Smooth muscle cell (in vitro differentiated cells): Measurements from ENCODE around the gene ABT1. TPM values are rescaled to one million over a fixed set of nuclear protein-coding genes. Genes with fewer than 3 reads are reported as not detected.
A peak's percentile ranks its signal among the peaks of the same experiment; 100 is the strongest.

Experiments
- DNase-seq: peaks from one replicate; lab custom pipeline; 2025; ENCODE audit not compliant: unreplicated experiment; lab: John Stamatoyannopoulos, UW
- H2AFZ ChIP-seq: fragments of 200-600 bp; sonication (generic); 2 replicates; pipeline ENCODE4 v1.6.0; 2016; ENCODE audit warnings: antibody characterized with exemption, low read depth, mild to moderate bottlenecking
- H3F3A ChIP-seq: fragments of 200-600 bp; sonication (generic); 2 replicates; pipeline ENCODE4 v1.6.0; 2017; ENCODE audit warnings: antibody characterized with exemption, low read depth
- H3K27ac ChIP-seq: fragments of 200-600 bp; sonication (generic); 2 replicates; pipeline ENCODE4 v1.5.1; 2016; ENCODE audit warnings: low read depth, mild to moderate bottlenecking
- H3K27me3 ChIP-seq: fragments of 200-600 bp; sonication (generic); 2 replicates; pipeline ENCODE4 v1.6.1; 2016; ENCODE audit warnings: low read depth, mild to moderate bottlenecking
- H3K36me3 ChIP-seq: fragments of 200-600 bp; sonication (generic); 2 replicates; pipeline ENCODE4 v1.5.1; 2016; ENCODE audit warnings: low read depth
- H3K4me1 ChIP-seq: fragments of 200-600 bp; sonication (generic); 2 replicates; pipeline ENCODE4 v1.5.1; 2016; ENCODE audit warnings: low read depth
- H3K4me2 ChIP-seq: fragments of 200-600 bp; sonication (generic); 2 replicates; pipeline ENCODE4 v1.6.0; 2016; ENCODE audit warnings: mild to moderate bottlenecking
- H3K4me3 ChIP-seq: fragments of 200-600 bp; sonication (generic); 2 replicates; pipeline ENCODE4 v1.5.1; 2016; ENCODE audit warnings: mild to moderate bottlenecking
- H3K79me2 ChIP-seq: fragments of 200-600 bp; sonication (generic); 2 replicates; pipeline ENCODE4 v1.6.0; 2016; ENCODE audit warnings: low read depth, mild to moderate bottlenecking
- H3K9ac ChIP-seq: fragments of 200-600 bp; sonication (generic); 2 replicates; pipeline ENCODE4 v1.6.0; 2016; ENCODE audit warnings: low read depth
- H3K9me3 ChIP-seq: fragments of 200-600 bp; sonication (generic); replicated peaks from 2 replicates; pipeline ENCODE4 v1.5.1; 2016; ENCODE audit warnings: low read depth
- H4K20me1 ChIP-seq: fragments of 200-600 bp; sonication (generic); 2 replicates; pipeline ENCODE4 v1.6.0; 2016; ENCODE audit warnings: low read depth
- CTCF ChIP-seq: fragments of 200-600 bp; sonication (generic); IDR thresholded peaks from 2 replicates; pipeline ENCODE4 v1.5.1; 2017; ENCODE audit warnings: borderline replicate concordance, mild to moderate bottlenecking, antibody characterized with exemption; ENCODE audit not compliant: insufficient read depth, poor library complexity, severe bottlenecking
- WGBS: methylation state at CpG from one replicate; pipeline ENCODE4 v1.1.7; 2016; ENCODE audit warnings: low lambda C conversion rate; 5-methylcytosine and 5-hydroxymethylcytosine counted together
- polyA plus RNA-seq: library from polyadenylated mRNA; unstranded; fragments of >200 nt; fragmentation: Nextera tagmentation; extraction: Ambion mirVana; gene quantifications from 2 replicates; pipeline ENCODE4 v1.2.1, GENCODE V29; 2016
- total RNA-seq: library from RNA; depleted of rRNA; stranded (reverse); fragments of >200 nt; gene quantifications from 2 replicates; pipeline ENCODE4 v1.2.3, GENCODE V29; 2014

Gene ABT1
- total and polyA plus RNA-seq, 2 experiments from 2014 or later: 22.8 to 34.9 TPM

DNA sequence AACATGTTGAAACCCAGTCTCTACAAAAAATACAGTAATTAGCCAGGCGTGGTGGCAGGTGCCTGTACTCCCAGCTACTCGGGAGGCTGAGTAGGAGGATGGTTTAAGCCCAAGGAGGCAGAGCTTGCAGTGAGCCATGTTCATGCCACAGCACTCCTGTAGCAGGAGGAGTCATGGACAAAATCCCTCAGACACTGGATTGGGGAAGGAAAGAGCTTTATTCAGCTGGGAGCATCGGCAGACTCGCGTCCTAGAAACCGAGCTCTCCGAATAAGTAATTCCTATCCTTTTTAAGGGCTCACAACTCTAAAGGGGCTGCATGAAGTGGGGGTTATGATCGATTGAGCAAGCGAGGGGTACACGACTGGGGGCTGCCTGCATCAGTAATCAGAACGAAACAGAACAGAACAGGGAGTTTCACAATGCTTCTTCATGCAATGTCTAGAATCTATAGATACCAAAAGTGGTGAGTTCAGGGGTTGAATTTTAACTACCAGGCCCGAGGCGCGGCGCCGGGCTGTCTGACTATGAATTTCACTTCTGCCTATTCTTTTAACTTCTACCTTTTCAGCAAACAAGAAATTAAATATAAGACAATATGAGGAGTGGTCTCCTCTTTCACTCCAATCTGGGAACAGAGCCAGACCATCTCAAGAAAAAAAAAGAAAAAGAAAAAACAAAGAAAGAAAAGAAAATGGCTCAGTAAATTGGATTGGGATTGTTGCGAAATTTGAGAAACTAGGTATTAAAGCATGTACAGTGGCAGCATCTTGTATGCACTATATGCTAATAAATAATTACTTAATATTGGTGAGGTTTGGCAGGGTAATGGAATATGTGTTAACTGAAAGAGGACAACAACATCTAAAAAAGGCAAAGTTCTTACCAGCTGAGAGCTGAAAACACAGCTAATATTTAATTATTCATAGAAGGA lies 35.0 kb upstream of the ABT1 start:
- Histone ChIP-seq H3K79me2 (no peaks in the 10 kb centered on the region), H4K20me1 (no peaks in the 10 kb centered on the region), H3K27ac (no peak overlapping the region), H3K36me3 (no peaks in the 10 kb centered on the region), H3K4me1 (no peaks in the 10 kb centered on the region), H3K9ac (no peak overlapping the region), H2AFZ (no peak overlapping the region), H3K9me3 (no peaks in the 10 kb centered on the region), H3K27me3 (no peaks in the 10 kb centered on the region), H3K4me2 (no peak overlapping the region), H3K4me3 (no peak overlapping the region), H3F3A (peaks cover 8% of the 10 kb centered on the region)
- 87% methylated on average over 17 of the region's 17 CpGs for WGBS
- DNase-seq: no peak
- TF ChIP-seq CTCF: no peak

DNA sequence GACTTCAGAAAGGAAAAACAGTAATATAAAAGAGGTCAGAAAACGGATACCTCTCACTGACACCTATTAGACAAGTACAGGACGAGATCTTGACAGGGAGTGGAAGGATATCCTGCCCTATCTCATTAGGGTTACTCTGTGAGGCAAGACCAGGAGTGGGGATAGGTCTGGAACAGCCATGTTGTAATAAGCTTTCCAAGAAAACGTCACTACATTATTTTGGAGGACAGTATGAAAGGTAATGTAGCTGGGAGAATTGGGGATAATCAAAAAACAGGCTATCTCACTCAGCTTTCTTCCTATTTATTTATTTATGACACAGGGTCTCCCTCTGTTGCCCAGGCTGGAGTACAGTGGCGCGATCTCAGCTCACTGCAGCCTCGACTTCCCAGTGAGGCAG lies 33.3 kb upstream of the ABT1 start:
- no peak for TF ChIP-seq CTCF

DNA sequence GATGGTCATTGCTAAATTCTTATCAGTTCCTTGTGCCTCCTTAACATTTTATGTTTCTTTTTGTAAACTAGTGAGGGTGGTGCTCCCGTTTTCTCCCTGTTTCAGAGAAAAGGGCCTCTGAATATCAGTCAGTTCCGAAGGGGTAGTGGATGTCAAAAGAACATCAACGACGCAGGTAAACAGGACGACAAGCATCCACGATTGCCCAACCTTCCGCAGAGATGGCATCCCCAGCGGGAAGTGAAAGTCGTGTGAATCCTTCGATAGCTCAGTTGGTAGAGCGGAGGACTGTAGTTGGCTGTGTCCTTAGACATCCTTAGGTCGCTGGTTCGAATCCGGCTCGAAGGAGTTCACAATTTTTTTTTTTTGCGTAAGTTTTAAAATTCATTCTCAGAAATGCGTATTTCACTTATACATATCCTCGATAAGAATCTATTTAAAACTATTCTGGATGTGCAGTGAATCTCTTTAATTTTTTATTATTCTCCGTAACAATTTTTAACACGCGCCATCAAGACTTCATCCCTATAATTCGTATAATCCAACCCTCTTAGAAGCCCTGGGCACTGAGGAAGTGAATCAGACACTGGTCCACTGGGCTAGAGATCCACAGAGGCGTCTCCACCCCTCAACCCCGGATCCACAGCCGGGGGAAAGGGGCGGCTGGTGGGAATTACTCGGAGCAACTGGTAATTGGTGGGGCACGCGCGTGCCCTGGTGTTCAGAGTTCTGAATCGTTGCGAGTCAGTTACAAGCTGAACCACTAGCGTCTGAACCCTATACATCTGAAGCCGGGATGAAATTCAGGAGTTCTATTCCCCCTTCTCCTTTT lies 27.9 kb upstream of the ABT1 start:
- Histone ChIP-seq H3K79me2 (no peaks in the 10 kb centered on the region), H3K36me3 (no peaks in the 10 kb centered on the region), H4K20me1 (no peaks in the 10 kb centered on the region), H3K9me3 (no peaks in the 10 kb centered on the region), H3K27ac (no peak overlapping the region), H3K9ac (peak overlapping the region; percentile 11), H3K27me3 (no peaks in the 10 kb centered on the region), H3K4me2 (peak overlapping the region; percentile 94), H3F3A (peaks cover 6% of the 10 kb centered on the region), H3K4me3 (peak overlapping the region; percentile 98), H3K4me1 (no peaks in the 10 kb centered on the region), H2AFZ (peak overlapping the region; percentile 99)
- TF ChIP-seq CTCF: peak; percentile 22
- DNase-seq: peak; percentile 75
- 1% methylated on average over 34 of the region's 34 CpGs for WGBS

More for the DNA sequence above, 33.3 kb upstream of the ABT1 start:
- Histone ChIP-seq H3F3A (no peaks in the 10 kb centered on the region), H3K9ac (no peak overlapping the region), H3K4me2 (no peak overlapping the region), H3K9me3 (no peaks in the 10 kb centered on the region), H2AFZ (no peak overlapping the region), H3K27ac (no peak overlapping the region), H4K20me1 (no peaks in the 10 kb centered on the region), H3K79me2 (no peaks in the 10 kb centered on the region), H3K27me3 (no peaks in the 10 kb centered on the region), H3K4me1 (no peaks in the 10 kb centered on the region), H3K36me3 (no peaks in the 10 kb centered on the region), H3K4me3 (no peak overlapping the region)
- DNase-seq: no peak
- WGBS: 89% methylated on average over 6 of the region's 6 CpGs
